NCI-H82 (cell line): ENCODE measurements around the gene KNOP1.

Source experiments
- DNase-seq: peaks from one replicate; lab custom pipeline; 2025; lab: John Stamatoyannopoulos, UW

Gene KNOP1, protein sequence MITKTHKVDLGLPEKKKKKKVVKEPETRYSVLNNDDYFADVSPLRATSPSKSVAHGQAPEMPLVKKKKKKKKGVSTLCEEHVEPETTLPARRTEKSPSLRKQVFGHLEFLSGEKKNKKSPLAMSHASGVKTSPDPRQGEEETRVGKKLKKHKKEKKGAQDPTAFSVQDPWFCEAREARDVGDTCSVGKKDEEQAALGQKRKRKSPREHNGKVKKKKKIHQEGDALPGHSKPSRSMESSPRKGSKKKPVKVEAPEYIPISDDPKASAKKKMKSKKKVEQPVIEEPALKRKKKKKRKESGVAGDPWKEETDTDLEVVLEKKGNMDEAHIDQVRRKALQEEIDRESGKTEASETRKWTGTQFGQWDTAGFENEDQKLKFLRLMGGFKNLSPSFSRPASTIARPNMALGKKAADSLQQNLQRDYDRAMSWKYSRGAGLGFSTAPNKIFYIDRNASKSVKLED

DNA sequence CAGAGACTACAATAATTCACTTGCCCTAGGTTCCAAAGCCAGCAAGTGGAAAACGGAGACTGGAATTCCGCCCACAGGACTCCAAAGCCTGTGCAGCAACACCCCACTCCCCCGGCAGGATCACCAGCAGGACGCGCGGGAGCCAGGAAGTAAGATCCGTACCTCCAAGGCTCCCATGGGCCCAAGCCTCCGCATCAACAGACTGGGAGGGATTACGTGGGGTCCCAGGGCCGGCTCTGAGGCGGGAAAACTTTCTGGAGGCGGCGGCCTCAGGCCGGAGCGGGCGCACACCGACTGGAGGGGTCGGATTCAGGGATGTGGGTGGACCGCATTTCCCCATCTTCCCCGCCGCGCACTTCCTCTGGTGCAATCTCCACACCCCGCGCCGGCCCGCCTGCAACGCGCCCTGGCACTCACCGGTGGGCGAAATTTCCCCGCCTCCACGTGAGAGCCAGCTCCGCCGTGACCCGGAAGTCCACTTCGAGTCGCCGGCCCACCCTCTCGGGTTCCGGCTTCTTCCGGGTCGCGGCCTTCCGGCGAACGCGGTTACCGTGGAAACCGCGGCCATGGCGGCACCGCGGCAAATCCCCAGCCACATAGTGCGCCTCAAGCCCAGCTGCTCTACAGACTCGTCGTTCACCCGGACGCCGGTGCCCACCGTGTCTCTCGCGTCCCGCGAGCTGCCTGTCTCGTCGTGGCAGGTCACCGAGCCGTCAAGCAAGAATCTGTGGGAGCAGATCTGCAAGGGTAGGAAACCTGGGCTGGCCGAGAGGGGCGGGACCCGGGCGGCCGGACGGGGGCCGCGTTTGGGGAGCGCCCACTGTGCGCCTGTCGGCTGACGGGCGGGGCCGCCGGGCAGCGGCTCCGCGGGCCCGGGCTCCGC, at the start of gene KNOP1, which contains the start of gene IQCK:
Gene KNOP1, minus strand, starts transcription at position 487 of the 883 bp plus-strand sequence. CDS start 3,192 bp downstream, outside the sequence.
Gene IQCK, plus strand, starts transcription at position 531 of the 883 bp plus-strand sequence. Its CDS starts 36 bp downstream, at position 567.
- peak; percentile 95 for DNase-seq

DNA sequence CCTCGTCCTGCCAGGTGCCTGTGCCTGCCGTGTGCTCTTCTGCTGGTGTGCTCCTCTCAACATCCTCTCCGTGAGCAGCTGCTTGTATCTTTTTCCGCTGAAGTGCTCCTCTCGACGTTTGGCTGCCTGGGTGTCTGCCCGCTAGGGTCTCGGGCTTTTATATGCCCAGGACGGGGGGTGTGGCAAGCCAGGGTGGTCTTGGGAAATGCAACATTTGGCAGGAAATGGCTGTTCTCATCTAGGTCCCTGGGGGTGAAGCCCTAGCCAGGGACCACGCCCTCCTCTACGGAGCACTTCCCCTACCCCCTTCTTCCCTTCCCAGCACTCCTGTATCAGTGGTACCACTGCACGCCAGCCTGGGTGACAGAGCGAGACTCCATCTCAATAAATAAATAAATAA, 49.5 kb upstream of the KNOP1 start:
- no peak for DNase-seq

DNA sequence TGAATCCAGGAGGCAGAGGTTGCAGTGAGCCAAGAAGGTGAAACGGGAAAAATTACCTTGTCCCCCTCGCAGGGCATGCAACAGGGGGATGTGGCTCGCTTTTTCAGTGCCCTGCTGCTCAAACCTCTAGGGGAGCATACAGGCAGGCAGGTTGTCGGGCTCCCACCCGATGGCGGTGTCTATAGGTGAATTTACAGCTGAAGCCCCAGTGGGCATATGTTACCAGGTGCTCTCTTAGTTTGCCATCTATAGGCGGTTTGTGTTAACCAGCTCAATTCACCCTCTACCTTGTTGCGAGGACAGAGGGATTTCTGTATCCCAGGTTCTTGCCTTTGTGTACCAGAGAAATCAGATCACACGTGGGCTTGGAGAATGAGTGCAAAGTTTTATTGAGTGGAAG, 49.0 kb upstream of the KNOP1 start:
- DNase-seq: no peak

DNA sequence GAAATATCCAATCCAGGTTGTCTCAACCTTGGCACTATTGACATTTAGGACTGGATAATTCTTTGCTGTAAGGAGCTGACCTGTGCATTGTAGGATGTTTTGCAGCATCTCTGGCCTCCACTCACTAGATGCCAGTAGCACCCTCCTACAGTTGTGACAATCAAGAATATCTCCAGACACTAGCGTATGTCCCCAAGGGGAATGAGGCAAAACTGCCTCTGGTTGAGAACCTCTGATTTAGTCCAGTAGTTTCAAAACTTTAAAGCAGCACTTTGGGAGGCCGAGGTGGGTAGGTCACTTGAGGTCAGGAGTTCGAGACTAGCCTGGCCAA, 48.5 kb upstream of the KNOP1 start:
- DNase-seq: no peak

DNA sequence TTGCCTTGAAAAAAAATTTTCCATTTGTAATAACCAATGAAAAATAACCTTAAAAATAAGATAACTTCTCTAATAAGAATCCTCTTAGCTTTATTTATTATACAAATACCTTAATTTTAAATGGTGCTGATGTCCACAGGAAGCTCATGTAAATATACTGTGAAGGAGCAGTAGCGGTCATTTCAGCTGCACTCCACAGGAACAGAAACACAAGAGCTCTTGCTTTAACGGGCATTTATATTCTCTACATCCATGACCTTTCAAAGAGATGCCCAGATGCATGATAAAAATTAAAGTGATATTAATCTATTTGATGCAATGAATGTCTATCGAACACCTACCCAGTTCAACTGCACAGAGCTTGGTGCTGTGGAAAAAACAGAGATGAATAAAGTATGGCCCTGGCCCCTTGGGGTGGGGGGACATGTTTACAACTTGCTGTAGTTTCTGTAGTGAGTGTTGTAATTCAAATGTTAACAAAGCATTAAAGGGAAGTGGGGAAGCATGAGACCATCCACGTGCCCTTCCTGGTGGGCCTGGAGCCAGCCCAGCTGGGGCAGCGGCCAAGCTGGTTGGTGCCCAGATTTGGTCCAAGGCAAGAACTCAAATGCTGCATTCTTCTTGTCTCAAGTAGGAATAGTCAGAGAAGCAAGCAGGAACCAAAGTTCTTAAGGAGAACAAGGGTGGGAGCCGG, 48.0 kb upstream of the KNOP1 start:
- DNase-seq: no peak

DNA sequence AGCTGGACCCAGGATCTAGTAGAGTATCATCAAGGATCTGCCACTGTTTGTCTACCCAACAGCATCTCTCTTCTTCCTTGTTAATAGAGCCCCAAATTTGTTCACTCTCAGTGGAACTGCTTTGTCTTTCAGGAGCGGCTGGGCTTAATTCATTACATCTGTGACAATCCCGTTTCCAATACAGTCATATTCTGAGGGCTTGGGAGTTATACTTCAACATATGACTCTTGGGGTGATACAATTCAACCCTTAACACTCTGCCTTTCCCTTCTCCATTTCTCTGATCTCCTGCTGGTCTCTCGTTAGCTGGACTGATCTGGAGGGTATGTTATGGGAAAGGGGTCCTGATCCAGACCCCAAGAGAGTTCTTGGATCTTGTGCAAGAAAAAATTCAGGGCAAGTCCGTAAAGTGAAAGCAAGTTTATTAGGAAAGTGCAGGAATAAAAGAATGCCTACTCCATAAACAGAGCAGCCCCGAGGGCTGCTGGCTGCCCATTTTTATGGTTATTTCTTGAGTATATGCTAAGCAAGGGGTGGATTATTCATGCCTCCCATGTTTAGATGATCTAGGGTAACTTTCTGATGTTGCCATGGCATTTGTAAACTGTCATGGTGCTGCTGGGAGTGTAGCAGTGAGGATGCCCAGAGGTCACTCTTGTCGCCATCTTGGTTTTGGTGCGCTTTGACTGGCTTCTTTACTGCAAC, 42.5 kb upstream of the KNOP1 start:
- DNase-seq: no peak

DNA sequence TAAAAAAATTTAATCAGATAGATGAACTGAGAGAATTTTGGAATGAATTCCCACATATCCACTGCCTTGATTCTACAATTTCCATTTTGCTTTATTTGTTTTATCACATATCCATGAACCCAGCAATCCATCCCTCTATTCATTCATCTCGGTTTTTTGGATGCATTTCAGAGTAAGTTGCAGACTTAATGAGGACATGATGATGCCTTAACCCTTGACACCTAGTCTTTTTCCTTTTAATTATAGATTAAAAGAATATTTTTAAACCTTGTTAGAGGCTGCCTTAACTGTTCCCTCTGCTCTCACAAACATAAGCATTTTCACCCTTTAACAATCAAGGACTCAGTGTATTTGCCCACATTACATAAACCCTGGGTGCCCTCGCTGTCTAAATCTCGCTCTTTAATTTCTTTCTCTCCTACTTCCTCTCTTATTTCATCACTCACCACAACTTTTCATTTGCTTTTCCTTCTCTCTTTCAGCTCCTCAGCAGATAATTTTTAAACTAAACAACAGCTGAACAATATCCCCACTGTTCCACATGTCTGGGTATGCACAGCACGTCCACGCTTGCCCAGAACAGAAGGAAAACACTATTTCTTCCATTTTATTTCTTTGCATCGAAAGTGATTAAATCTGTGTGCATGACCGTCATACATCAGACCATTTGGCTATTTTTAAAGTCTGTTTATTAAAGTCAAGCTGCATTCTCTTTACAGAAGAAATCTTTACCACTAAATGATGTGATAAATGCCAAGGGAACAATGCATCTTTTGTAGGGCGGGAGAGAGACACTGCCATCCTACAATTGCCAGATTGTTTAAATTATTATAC, 40.0 kb upstream of the KNOP1 start:
- DNase-seq: no peak

DNA sequence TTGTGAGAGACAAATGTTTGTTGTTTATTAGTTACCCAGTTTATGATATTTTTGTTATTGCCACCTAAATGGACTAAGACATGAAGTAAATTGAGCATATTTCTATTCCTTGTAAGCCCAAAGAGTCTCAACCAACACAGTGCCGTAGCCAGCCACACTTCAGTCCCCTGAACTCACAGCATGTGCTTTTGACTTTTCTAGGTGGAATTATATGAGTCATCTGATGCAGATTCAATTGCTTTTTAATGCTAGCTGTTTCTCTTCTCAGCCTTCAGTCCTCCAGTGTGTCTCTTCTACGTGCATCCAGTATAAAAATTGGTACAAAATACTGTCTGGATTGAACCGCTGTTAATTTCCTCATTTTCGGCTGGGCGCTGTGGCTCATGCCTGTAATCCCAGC, 39.0 kb upstream of the KNOP1 start:
- no peak for DNase-seq

DNA sequence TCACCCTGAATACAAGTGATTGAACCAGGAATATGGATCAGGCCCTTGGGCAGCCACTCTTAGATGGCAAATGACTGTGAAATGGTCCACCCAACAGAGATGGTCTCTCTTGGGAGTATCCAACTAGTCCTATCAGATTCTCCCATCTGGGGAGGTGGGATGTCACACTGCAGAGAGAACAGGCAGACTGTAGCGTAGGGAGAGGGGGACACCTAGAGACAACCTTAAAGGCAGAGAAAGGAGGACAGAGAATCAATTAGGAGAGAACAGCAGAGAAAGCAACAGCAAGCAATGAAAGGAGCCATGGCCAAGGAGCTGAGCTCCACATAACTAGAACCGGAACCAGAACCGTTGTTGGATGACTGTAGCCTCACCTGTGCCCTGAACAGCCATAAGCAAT, 37.2 kb upstream of the KNOP1 start:
- no peak for DNase-seq

DNA sequence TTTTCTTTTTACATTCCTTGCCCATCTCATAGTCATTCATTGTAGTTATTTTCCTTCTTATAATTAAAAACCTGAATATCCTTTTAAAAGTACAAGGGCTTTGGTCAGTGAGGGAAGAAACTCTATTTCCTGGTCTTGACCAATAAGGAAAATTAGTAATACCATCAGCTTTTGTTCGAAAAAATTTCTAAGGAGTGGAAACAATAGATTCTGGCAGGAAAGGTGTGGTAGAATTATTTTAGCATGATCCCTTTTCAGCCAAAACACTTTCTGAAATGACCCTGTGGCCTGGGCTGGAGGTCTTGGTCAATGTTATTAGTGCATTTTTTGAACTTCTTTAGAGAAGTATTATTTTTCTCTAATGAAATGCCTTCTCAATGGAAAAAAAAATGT, 36.6 kb upstream of the KNOP1 start:
- no peak for DNase-seq

DNA sequence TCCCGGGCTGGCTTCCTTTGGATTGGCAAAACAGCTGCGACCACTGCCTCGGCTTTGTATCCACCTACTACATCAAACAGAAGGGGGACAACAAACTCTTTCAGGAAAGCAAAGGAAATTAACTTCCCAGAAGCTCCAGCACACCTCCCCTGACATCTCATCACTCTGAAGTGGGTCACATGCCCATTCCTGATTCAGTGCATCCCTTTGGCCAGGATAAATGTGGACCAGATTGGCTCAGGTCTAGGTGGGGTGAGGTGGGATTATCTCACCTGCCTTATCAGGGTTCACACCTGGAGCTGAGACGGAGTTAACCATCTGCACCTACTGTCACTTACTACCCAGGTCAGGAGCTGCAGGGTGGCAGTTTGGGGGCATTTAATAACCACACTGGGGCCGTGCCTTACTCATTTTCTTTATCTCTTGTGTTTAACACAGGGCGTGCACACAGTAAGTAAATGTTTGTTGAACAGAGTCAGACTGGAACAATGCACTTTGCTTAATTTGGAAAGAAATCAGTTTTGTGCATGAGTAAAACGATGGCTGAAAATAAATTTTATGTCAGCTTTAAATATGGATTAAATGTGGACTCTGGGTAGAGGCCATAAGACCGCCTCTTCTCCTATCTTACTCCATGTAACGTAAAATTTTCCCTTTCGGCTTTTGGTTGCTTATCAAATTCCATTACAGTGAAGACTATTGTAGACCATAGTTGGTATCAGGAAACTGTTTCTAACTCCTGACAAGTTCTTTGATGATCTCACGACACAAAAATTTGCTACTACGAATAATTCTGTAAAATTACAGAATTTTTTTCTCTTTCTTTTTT, 36.0 kb upstream of the KNOP1 start:
- DNase-seq: no peak

DNA sequence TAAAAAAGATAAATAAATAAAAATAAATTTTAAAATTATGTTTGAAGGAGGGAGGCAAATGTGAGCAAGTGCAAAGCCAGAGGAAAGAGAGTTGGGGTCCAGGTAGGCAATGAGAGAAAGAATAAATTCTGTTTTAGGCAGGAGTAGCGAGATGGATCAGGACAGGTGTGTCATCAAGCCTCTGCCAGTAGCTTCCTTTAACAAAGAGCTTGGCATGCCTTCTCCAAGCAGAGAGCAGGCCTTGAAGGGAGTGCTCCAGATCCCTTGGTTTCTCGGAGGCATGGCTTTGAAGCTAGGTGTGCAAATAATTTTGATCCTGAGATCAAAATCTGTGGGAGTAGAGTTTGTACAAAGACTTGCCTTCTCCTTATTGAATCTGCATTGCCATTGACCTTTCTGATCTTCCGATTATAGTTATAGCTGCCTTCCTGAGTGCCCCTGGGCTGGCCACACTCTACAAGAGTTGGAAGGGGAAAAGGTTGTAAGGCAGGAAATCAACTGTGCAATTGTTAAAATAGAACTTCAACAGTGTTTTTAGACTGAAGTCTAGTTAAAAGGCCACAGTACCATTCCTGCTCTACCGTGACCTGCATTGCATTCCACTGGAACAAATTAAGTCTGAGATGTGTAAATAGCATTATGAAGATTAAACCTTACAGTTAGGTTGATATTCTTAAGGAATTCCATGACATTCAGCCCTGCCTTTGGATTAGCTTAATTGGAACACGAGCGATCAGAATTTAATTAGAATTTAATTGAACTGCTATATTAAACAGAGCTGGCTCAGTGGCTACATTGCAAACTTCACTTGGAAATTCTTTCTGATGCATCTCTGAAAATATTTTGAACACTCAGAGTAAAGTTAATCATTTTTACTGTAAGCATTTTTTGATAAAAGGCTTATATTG, 33.7 kb upstream of the KNOP1 start:
- peak; percentile 32 for DNase-seq

DNA sequence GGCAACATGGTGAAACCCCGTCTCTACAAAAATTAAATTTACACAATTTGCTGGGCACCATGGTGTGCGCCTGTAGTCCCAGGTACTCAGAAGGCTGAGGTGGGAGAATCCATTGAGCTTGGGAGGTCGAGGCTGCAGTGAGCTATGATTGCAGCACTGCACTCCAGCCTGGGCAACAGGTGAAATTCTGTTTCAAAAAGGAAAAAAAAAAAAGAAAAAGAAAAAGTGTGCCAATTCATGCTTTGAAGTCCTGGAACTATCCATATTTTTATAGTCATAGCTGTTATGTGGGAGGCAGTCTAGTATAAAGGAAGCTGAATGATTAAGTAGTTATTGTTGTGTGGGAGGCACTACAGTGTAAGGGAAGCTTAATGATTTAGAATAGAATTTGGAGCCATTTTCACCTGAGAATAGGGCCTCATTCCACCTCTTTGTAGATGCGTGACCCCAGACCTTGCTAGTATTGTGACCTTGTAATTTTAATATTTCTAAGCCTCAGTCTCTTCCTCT, 31.6 kb upstream of the KNOP1 start:
- DNase-seq: no peak

DNA sequence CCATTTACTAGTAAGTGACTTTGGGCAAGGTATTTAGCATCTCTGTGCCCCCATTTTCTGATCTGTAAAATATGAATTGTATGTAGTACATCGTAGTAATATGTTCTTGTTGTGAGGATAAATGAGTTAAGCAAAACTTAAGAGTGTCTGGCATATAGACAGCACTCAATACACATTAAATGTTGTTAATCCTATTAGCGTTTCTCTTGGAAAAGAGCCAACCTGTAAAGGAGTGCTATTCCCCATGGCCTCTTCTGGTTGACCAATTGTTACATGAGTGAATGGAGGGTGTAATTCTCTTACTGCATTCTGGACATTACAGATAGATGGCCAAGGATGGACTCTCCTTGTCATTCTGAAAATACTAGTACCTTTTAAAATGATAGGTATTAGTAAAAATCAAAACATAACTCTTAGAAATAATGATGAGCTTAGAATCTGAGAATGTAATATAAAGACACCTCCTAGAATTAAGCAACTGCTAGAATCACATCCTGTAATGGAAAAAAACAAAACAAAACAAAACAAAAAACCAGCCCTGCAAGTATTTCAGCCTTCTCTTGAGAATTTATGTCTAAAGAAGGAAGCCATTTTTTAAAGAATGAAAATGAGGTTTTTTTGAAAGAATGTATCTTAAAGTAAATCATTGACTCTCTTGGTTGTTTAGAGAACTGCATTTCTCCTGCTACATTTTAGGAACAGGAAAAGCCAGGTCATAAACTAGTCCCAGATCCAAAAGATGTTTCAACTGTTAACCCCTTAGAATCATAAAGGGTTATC, 30.6 kb upstream of the KNOP1 start:
- peak; percentile 96 for DNase-seq

DNA sequence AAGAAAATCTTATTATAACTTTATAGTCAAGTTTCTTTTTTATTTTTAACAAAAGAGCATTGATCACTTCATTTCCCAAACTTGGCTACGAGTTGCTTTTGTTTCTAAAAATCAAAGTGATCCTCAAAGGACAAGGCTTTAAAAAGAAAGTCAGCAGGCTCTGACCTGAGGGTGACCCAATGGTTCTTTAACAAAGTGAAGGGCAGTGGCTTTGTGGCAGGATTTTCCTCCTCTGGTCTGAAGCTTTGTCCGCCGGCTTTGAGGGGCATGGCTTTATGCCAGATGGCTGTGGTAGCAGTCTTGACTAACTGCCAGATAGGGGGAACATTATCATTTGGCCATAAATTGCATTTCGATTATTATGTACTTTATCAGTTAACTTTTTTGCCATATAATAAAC, 28.5 kb upstream of the KNOP1 start:
- peak; percentile 43 for DNase-seq

DNA sequence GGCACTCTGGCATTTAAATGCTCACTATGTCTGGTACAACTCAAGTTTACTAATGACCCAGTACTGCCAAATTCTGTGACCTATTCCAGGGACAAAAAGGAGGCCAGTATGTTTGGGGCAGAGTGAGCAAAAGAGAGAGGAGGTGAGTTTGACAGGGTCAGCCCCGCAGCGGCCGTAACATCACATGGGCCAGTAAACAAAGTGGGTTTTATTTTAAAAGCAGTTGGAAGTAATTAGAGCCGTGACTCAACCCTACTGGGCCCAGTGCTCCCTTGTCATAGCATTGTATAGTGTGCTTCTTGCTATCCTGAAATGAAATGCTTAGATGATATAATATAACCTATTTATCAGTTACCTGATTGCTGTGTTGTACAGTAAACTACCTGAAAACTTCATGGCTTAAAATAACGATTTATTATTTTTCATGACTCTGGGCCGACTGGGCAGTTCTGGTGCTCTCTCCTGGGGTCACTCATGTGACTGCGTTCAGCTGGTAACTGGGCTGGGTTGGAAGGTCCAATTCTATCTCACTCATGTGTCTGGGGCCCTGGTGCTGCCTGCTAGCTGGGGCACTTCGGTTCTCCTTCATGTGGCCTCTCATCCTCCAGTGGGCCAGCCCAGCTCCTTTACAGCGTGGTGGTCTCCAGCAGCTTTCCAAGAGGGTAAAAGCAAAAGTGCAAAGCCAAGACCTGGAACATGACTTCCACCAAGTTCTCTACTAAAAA, 27.4 kb upstream of the KNOP1 start:
- DNase-seq: no peak

DNA sequence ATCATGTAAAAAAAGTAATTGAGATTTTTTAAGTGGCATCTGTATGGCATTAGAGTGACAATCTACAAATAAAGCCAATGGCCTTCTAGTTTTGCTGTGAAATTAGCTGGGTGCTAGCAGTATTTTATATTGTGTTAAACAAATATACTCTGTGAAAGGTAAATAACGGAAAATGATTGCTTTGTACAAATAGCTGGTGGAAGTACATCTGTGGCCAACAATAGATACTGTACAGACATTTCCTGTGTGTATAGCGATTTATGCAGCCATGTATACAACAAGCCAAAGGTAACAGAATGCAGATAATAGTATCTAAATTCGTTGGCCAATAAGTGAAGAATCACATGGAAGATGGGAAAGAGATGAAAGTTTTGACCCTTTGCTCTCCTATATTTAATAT, 26.6 kb upstream of the KNOP1 start:
- DNase-seq: no peak
